ENCODE measurements around the gene MBD3L2B.
A peak's percentile ranks its signal among the peaks of the same experiment; 100 is the strongest.
"Not testable (repeated sequence)": the region's sequence is repeated elsewhere in the genome, so short reads cannot be mapped to it uniquely, and the experiment has no call there.

MBD3L2B gene

GRCh38 chr19:7021331-7021730, at the start of gene MBD3L2B:
MBD3L2B (minus strand) TSS chr19:7021431; CDS start chr19:7021397, 34 bp downstream.
- H3K4me3 ChIP-seq (ENCODE audit: low read depth, low read length); DNase-seq (ENCODE audit: low read depth): not testable (repeated sequence)

- peak overlapping the region; percentile 86 for H3K4me3 ChIP-seq (ENCODE audit: low read depth, low read length)
- TF ChIP-seq, protein P1, sequence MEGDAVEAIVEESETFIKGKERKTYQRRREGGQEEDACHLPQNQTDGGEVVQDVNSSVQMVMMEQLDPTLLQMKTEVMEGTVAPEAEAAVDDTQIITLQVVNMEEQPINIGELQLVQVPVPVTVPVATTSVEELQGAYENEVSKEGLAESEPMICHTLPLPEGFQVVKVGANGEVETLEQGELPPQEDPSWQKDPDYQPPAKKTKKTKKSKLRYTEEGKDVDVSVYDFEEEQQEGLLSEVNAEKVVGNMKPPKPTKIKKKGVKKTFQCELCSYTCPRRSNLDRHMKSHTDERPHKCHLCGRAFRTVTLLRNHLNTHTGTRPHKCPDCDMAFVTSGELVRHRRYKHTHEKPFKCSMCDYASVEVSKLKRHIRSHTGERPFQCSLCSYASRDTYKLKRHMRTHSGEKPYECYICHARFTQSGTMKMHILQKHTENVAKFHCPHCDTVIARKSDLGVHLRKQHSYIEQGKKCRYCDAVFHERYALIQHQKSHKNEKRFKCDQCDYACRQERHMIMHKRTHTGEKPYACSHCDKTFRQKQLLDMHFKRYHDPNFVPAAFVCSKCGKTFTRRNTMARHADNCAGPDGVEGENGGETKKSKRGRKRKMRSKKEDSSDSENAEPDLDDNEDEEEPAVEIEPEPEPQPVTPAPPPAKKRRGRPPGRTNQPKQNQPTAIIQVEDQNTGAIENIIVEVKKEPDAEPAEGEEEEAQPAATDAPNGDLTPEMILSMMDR (IDR thresholded peaks at IDR 0.05; ENCODE audit: control insufficient read depth, extremely low read depth, insufficient read depth), result no peak
- no peak for DNase-seq (ENCODE audit: low read depth)
Observed at GRCh38 chr19:7069904-7070226, 48.6 kb upstream of the MBD3L2B start.

- H3K4me3 ChIP-seq (ENCODE audit: low read depth, low read length), result peak within 1 kb of the TSS; percentile 86
- TF ChIP-seq, protein P1 (IDR thresholded peaks at IDR 0.05; ENCODE audit: control insufficient read depth, extremely low read depth, insufficient read depth), result no peak
- peak; percentile 92 for DNase-seq (ENCODE audit: low read depth)
Observed at GRCh38 chr19:7069042-7069903, 48.0 kb upstream of the MBD3L2B start, which contains the start of gene ZNF557. ZNF557 (plus strand) TSS chr19:7069703; CDS start chr19:7075075, 5,372 bp downstream.

GRCh38 chr19:7068599-7068998, 47.4 kb upstream of the MBD3L2B start:
- H3K4me3 ChIP-seq (ENCODE audit: low read depth, low read length), result peak overlapping the region; percentile 34
- DNase-seq (ENCODE audit: low read depth), result no peak
- TF ChIP-seq, protein P1 (IDR thresholded peaks at IDR 0.05; ENCODE audit: control insufficient read depth, extremely low read depth, insufficient read depth), result no peak

DNA sequence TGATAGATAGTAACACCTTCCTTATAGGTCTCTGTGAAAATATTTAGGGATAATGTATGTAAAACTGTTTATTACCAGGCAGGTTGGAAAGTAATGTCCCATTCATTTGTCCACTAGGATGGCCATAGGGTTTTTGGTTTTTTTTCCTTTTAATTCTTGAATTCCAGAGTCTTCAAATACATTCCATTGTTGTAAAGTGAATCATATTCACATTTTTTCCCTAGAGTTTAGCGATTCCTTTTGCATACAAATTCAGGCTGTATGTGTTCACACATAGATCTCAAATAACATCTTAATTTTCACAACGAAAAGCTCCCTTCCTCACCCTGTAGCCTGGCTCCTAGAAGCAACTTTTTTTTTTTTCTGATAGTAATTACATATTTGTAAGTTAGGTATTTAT, 46.5 kb upstream of the MBD3L2B start:
- TF ChIP-seq, protein P1 (IDR thresholded peaks at IDR 0.05; ENCODE audit: control insufficient read depth, extremely low read depth, insufficient read depth), result no peak
- DNase-seq (ENCODE audit: low read depth), result no peak
- no peak overlapping the region for H3K4me3 ChIP-seq (ENCODE audit: low read depth, low read length)

GRCh38 chr19:7067122-7067521, 45.9 kb upstream of the MBD3L2B start:
- not testable (repeated sequence) for DNase-seq (ENCODE audit: low read depth); H3K4me3 ChIP-seq (ENCODE audit: low read depth, low read length)

GRCh38 chr19:7063764-7064418, 42.7 kb upstream of the MBD3L2B start:
- TF ChIP-seq, protein P1 (IDR thresholded peaks at IDR 0.05; ENCODE audit: control insufficient read depth, extremely low read depth, insufficient read depth), result no peak
- no peak for DNase-seq (ENCODE audit: low read depth)

More at GRCh38 chr19:7063764-7064418, 42.7 kb upstream of the MBD3L2B start:
- no peak overlapping the region for H3K4me3 ChIP-seq (ENCODE audit: low read depth, low read length)

Measured in LNCaP clone FGC (cell line).